Measurements from ENCODE around the gene HEBP1. TPM values are rescaled to one million over a fixed set of nuclear protein-coding genes. Genes with fewer than 3 reads are reported as not detected.

HEBP1 gene
- total RNA-seq, 1 donor from 2014 or later, result 109 TPM

DNA sequence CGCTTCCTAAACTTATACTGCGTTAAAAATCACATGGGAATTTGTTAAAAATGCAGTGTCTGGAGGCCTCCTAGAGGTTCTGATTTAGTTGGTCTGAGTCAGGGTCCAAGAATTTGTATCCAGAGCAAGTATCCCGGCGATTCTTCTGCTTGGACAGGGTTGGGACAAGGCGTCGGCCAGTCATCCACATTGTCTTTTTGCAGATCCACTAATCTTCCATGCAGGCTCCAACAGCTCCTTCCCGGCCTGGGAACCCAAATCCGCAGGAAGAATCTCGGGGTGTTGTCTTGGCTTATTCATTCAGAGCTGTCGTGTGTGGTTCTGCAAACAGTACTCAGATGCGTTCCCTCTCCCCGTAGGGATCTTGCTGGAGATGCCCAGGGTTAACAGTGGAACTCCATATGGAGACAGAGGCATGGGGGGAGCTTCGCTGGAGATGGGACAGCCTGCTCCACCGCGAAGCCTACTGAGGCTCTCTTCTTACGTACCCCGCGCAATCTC is 73.4 kb downstream of the HEBP1 start:
- TF ChIP-seq, protein P1, sequence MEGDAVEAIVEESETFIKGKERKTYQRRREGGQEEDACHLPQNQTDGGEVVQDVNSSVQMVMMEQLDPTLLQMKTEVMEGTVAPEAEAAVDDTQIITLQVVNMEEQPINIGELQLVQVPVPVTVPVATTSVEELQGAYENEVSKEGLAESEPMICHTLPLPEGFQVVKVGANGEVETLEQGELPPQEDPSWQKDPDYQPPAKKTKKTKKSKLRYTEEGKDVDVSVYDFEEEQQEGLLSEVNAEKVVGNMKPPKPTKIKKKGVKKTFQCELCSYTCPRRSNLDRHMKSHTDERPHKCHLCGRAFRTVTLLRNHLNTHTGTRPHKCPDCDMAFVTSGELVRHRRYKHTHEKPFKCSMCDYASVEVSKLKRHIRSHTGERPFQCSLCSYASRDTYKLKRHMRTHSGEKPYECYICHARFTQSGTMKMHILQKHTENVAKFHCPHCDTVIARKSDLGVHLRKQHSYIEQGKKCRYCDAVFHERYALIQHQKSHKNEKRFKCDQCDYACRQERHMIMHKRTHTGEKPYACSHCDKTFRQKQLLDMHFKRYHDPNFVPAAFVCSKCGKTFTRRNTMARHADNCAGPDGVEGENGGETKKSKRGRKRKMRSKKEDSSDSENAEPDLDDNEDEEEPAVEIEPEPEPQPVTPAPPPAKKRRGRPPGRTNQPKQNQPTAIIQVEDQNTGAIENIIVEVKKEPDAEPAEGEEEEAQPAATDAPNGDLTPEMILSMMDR (IDR thresholded peaks at IDR 0.05; ENCODE audit: unreplicated experiment), result no peak
- DNase-seq (ENCODE audit: low spot score, unreplicated experiment), result no peak
- Mint-ChIP-seq H3K36me3 (ENCODE audit: insufficient read depth) (peaks cover 2% of the 10 kb centered on the region), H3K27ac (no peak overlapping the region), H3K4me1 (ENCODE audit: low read depth) (no peaks in the 10 kb centered on the region), H3K4me3 (ENCODE audit: low read depth) (no peak overlapping the region), H3K9me3 (ENCODE audit: low read depth) (no peaks in the 10 kb centered on the region), H3K27me3 (peaks cover 2% of the 10 kb centered on the region)

DNA sequence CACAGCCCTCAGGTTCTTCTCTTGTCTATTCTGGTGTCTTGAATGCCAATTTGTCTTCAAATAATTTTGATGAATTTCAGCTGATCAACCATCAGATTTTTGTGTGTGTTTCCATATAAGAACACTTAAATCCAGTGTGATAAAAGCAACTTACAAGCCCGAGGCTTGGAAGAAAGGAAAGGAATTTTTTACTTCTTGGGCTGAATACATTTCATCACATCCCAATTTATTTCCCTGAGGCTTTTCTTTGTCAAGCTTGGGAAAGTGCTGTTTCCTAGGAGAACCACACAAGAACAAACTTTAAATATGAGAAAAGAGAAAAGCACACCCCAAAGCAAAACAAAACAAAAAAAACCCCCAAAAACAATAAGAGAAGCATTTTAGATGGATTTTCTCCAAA is 74.7 kb downstream of the HEBP1 start:
- Mint-ChIP-seq H3K36me3 (ENCODE audit: insufficient read depth) (peaks cover 1% of the 10 kb centered on the region), H3K4me3 (ENCODE audit: low read depth) (no peak overlapping the region), H3K9me3 (ENCODE audit: low read depth) (no peaks in the 10 kb centered on the region), H3K27ac (no peak overlapping the region), H3K4me1 (ENCODE audit: low read depth) (no peaks in the 10 kb centered on the region), H3K27me3 (peaks cover 2% of the 10 kb centered on the region)
- TF ChIP-seq, protein P1 (IDR thresholded peaks at IDR 0.05; ENCODE audit: unreplicated experiment), result no peak
- DNase-seq (ENCODE audit: low spot score, unreplicated experiment), result no peak

Other genes starting within 250 kb of the HEBP1 start
- 5.3 and 5.4 TPM in 2 replicates for gene APOLD1, start 214.6 kb downstream of the HEBP1 start, total RNA-seq
- gene DDX47, start 186.9 kb downstream of the HEBP1 start, total RNA-seq, result 115 TPM in 2 replicates
- gene GPRC5A, start 108.7 kb downstream of the HEBP1 start, total RNA-seq, result 4.0 and 7.1 TPM in 2 replicates
- not detected in 2 replicates for gene GPRC5D, start 48.1 kb downstream of the HEBP1 start, total RNA-seq
- 18.7 and 19.7 TPM in 2 replicates for gene FAM234B, start 44.1 kb upstream of the HEBP1 start, total RNA-seq
- gene GSG1, start 103.4 kb upstream of the HEBP1 start, total RNA-seq, result 0.46 and 0.80 TPM in 2 replicates
- gene EMP1, start 196.5 kb upstream of the HEBP1 start, total RNA-seq, result 0.31 and 0.47 TPM in 2 replicates